Caco-2 (cell line): ENCODE data around the gene WDR59. TPM values are rescaled to one million over a fixed set of nuclear protein-coding genes. Genes with fewer than 3 reads are reported as not detected.
"Not testable (repeated sequence)": the region's sequence is repeated elsewhere in the genome, so short reads cannot be mapped to it uniquely, and the experiment has no call there.

ENCODE experiments used
- BruUV-seq: library from RNA; stranded (reverse); fragments of 400-500 nt; replicated peaks from 2 replicates; lab custom pipeline; 2021; lab: Mats Ljungman, UMichigan
- CTCF ChIA-PET: fragments of 300-600 bp; sonication (Branson Sonifier 250); formaldehyde crosslinking; loops from one replicate; lab custom pipeline; 2022; ENCODE audit warnings: antibody characterized with exemption; lab: Charles Lee
- POLR2A ChIA-PET: fragments of 300-600 bp; sonication (Branson Sonifier 250); formaldehyde crosslinking; loops from one replicate; lab custom pipeline; 2022; ENCODE audit warnings: antibody characterized with exemption; lab: Charles Lee
- DNase-seq, 2 experiments: peaks; one replicate each; pipeline versions ENCODE4 v3.0.0 to v3.0.0-alpha.2; 2020 to 2022
- H3K27me3 ChIP-seq: replicated peaks from 2 replicates; pipeline ENCODE4 v1.6.0; 2011; ENCODE audit warnings: low read length; ENCODE audit not compliant: control insufficient read depth, insufficient read depth
- H3K36me3 ChIP-seq: 2 replicates; pipeline ENCODE4 v1.5.1; 2011; ENCODE audit warnings: low read length; ENCODE audit not compliant: control insufficient read depth, insufficient read depth
- H3K4me1 ChIP-seq: fragments of 250-450 bp; sonication (Bioruptor Pico); 2 replicates; pipeline ENCODE4 v1.5.1; 2020; ENCODE audit warnings: mild to moderate bottlenecking
- H3K4me3 ChIP-seq: 2 replicates; pipeline ENCODE4 v1.5.1; 2011; ENCODE audit warnings: low read depth, mild to moderate bottlenecking, control low read depth, low read length
- H3K9me3 ChIP-seq: fragments of 250-450 bp; sonication (Bioruptor Pico); 2 replicates; pipeline ENCODE4 v1.5.1; 2020; ENCODE audit warnings: mild to moderate bottlenecking, moderate library complexity
- H3K27ac Mint-ChIP-seq: one replicate; pipeline ENCODE4 v1.8.0; 2022; ENCODE audit warnings: mixed read lengths; ENCODE audit not compliant: unreplicated experiment
- H3K27me3 Mint-ChIP-seq: one replicate; pipeline ENCODE4 v1.8.0; 2022; ENCODE audit warnings: mixed read lengths; ENCODE audit not compliant: insufficient read depth, unreplicated experiment
- H3K36me3 Mint-ChIP-seq: one replicate; pipeline ENCODE4 v1.8.0; 2022; ENCODE audit warnings: mild to moderate bottlenecking, mixed read lengths; ENCODE audit not compliant: insufficient read depth, unreplicated experiment
- H3K4me1 Mint-ChIP-seq: one replicate; pipeline ENCODE4 v1.8.0; 2022; ENCODE audit warnings: low read depth, mixed read lengths; ENCODE audit not compliant: unreplicated experiment
- H3K4me3 Mint-ChIP-seq: one replicate; pipeline ENCODE4 v1.8.0; 2022; ENCODE audit warnings: mild to moderate bottlenecking, moderate library complexity, mixed read lengths; ENCODE audit not compliant: unreplicated experiment
- H3K9me3 Mint-ChIP-seq: one replicate; pipeline ENCODE4 v1.8.0; 2022; ENCODE audit warnings: mixed read lengths; ENCODE audit not compliant: unreplicated experiment
- intact Hi-C: fragments of 100-400 bp; cut with micrococcal nuclease; formaldehyde crosslinking; loops from one replicate; pipeline ENCODE4 v1.10.0; 2022; ENCODE audit not compliant: unreplicated experiment
- total RNA-seq: library from RNA; stranded (reverse); gene quantifications from 2 replicates; pipeline ENCODE4 v1.2.3, GENCODE V29; 2022
- TF ChIP-seq, protein P1 (sequence below), 2 experiments: fragments of 200-600 bp in 1 of 2; IDR thresholded peaks; 1 replicate in 1 of 2; 2 replicates in 1 of 2; pipeline versions ENCODE4 v1.5.1 to v1.8.0; 2011 to 2022; ENCODE audit warnings: antibody characterized with exemption in 1 of 2, control low read depth in 1 of 2, inconsistent platforms in 1 of 2, low read depth in 1 of 2, low read length in 1 of 2, mild to moderate bottlenecking in 1 of 2, moderate library complexity in 1 of 2; ENCODE audit not compliant: insufficient read depth in 1 of 2, severe bottlenecking in 1 of 2, unreplicated experiment in 1 of 2

Gene WDR59
- total RNA-seq, 1 experiment from 2014 or later = 148 TPM

DNA sequence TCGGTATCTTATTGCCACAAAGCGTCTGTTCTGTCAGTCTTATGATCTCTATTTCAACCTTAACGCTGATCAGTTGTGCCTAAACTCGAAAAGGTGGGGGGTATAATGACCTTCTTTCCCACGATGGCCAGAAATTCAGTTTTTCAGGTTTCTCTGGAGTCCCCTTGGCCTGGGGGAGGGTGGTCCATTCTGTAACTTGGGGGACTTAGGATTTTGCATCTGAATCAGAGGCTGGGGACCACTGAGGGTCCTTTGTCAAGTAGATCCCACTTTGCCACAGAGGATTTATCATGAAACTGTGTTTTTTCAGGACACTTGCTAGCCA, 6.3 kb upstream of the WDR59 start:
- CTCF ChIA-PET = interaction anchor here (0.6 to 2.8 kb wide), 5 partner anchors 77 to 526 kb away, joined by 4 to 23 read pairs (median 5); no protein-coding TSS in a partner anchor
- H3K4me3 Mint-ChIP-seq = peak overlapping the region; percentile 64
- BruUV-seq = no TSS peak
- no peak for DNase-seq
- Histone ChIP-seq H3K27me3 (no peaks in the 10 kb centered on the region), H3K36me3 (no peaks in the 10 kb centered on the region; the same call in 1 of the 2 replicates), H3K4me3 (0 out of 2 replicates have a peak overlapping the region, but pooled peaks have one; percentile 6), H3K4me1 (peaks cover 66% of the 10 kb centered on the region), H3K9me3 (no peaks in the 10 kb centered on the region)
- no peaks in the 10 kb centered on the region for H3K9me3 Mint-ChIP-seq
- POLR2A ChIA-PET = interaction anchor here (1.0 kb wide), 1 partner anchor 120 kb away, joined by 3 read pairs; no protein-coding TSS in a partner anchor
- TF ChIP-seq, protein P1, sequence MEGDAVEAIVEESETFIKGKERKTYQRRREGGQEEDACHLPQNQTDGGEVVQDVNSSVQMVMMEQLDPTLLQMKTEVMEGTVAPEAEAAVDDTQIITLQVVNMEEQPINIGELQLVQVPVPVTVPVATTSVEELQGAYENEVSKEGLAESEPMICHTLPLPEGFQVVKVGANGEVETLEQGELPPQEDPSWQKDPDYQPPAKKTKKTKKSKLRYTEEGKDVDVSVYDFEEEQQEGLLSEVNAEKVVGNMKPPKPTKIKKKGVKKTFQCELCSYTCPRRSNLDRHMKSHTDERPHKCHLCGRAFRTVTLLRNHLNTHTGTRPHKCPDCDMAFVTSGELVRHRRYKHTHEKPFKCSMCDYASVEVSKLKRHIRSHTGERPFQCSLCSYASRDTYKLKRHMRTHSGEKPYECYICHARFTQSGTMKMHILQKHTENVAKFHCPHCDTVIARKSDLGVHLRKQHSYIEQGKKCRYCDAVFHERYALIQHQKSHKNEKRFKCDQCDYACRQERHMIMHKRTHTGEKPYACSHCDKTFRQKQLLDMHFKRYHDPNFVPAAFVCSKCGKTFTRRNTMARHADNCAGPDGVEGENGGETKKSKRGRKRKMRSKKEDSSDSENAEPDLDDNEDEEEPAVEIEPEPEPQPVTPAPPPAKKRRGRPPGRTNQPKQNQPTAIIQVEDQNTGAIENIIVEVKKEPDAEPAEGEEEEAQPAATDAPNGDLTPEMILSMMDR (IDR thresholded peaks at IDR 0.05; ENCODE audit: insufficient read depth in 1 of 2, low read depth in 1 of 2, low read length in 1 of 2, severe bottlenecking in 1 of 2, unreplicated experiment in 1 of 2) = no peak
- H3K27me3 Mint-ChIP-seq = no peaks in the 10 kb centered on the region
- peak overlapping the region; percentile 50 for H3K27ac Mint-ChIP-seq
- H3K36me3 Mint-ChIP-seq = no peaks in the 10 kb centered on the region
- peaks cover 35% of the 10 kb centered on the region for H3K4me1 Mint-ChIP-seq
- intact Hi-C loops = loop anchor here (2.0 kb wide), 1 partner anchor 80 kb away; no protein-coding TSS in a partner anchor

DNA sequence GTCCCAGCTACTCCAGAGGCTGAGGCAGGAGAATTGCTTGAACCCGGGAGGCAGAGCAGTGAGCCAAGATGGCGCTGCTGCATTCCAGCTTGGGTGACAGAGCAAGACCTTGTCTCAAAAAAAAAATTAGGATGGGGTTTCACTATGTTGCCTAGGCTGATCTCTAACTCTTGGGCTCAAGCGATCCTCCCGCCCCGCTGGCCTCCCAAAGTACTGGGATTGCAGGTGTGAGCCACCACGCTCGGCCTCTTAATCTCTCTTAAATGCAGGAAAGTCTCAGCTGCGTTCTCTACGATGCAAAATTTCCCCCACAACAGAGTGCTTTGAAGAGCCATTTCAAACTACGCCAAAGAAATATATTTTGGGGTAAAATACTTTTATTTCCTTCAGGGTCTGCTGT, 5.9 kb upstream of the WDR59 start:
- Mint-ChIP-seq H3K4me3 (peak overlapping the region; percentile 64), H3K36me3 (no peaks in the 10 kb centered on the region), H3K27me3 (no peaks in the 10 kb centered on the region), H3K27ac (peak overlapping the region; percentile 50), H3K4me1 (peaks cover 35% of the 10 kb centered on the region), H3K9me3 (no peaks in the 10 kb centered on the region)
- BruUV-seq = no TSS peak
- intact Hi-C loops = loop anchor here (2.0 kb wide), 1 partner anchor 80 kb away; no protein-coding TSS in a partner anchor
- DNase-seq = no peak
- H3K9me3 ChIP-seq = no peaks in the 10 kb centered on the region
- no peaks in the 10 kb centered on the region for H3K27me3 ChIP-seq
- peaks cover 66% of the 10 kb centered on the region for H3K4me1 ChIP-seq
- H3K36me3 ChIP-seq = no peaks in the 10 kb centered on the region; the same call in 1 of the 2 replicates
- 0 out of 2 replicates have a peak overlapping the region, but pooled peaks have one; percentile 6 for H3K4me3 ChIP-seq
- CTCF ChIA-PET = interaction anchor here (2.8 kb wide), 1 partner anchor 120 kb away, joined by 23 read pairs; no protein-coding TSS in a partner anchor
- TF ChIP-seq, protein P1 (IDR thresholded peaks at IDR 0.05; ENCODE audit: insufficient read depth in 1 of 2, low read depth in 1 of 2, low read length in 1 of 2, severe bottlenecking in 1 of 2, unreplicated experiment in 1 of 2) = no peak
- POLR2A ChIA-PET = no interaction called here

DNA sequence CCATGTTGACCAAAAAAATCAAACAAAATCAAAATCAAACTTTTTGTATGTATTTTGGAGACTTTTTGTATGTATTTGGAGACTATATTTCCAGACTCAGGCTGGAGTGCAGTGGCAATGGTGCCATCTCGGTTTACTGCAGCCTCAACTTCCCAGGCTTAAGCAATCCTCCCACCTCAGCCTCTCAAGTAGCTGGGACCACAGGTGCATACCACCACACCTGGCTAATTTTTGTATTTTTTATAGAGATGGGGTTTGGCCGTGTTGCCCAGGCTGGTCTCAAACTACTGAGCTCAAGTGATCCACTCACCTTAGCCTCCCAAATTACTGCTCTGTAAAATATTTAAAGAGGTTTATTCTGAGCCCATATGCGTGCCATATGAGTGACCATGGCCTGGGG, 4.9 kb upstream of the WDR59 start:
- not testable (repeated sequence) for H3K4me3 Mint-ChIP-seq, H3K9me3 Mint-ChIP-seq, H3K4me3 ChIP-seq, BruUV-seq, H3K9me3 ChIP-seq, H3K27me3 ChIP-seq, H3K36me3 ChIP-seq, H3K27me3 Mint-ChIP-seq, H3K36me3 Mint-ChIP-seq, DNase-seq
- POLR2A ChIA-PET = interaction anchor here (0.7 kb wide), 1 partner anchor 322 kb away, joined by 3 read pairs; no protein-coding TSS in a partner anchor
- CTCF ChIA-PET = interaction anchor here (0.7 kb wide), 1 partner anchor 232 kb away, joined by 5 read pairs; no protein-coding TSS in a partner anchor
- Mint-ChIP-seq H3K4me1 (peaks cover 35% of the 10 kb centered on the region), H3K27ac (peak overlapping the region; percentile 50)
- intact Hi-C loops = loop anchor here (2.0 kb wide), 1 partner anchor 81 kb away; no protein-coding TSS in a partner anchor
- H3K4me1 ChIP-seq = peaks cover 64% of the 10 kb centered on the region
